Camera-type eye (tissue), 1 donor: ENCODE data around the gene KIF4A. TPM values are rescaled to one million over a fixed set of nuclear protein-coding genes. Genes with fewer than 3 reads are reported as not detected.

Experiments
- total RNA-seq: library from RNA; depleted of rRNA; stranded (reverse); fragments of >200 nt; gene quantifications from one replicate; pipeline ENCODE4 v1.2.3, GENCODE V29; 2014

KIF4A gene, protein sequence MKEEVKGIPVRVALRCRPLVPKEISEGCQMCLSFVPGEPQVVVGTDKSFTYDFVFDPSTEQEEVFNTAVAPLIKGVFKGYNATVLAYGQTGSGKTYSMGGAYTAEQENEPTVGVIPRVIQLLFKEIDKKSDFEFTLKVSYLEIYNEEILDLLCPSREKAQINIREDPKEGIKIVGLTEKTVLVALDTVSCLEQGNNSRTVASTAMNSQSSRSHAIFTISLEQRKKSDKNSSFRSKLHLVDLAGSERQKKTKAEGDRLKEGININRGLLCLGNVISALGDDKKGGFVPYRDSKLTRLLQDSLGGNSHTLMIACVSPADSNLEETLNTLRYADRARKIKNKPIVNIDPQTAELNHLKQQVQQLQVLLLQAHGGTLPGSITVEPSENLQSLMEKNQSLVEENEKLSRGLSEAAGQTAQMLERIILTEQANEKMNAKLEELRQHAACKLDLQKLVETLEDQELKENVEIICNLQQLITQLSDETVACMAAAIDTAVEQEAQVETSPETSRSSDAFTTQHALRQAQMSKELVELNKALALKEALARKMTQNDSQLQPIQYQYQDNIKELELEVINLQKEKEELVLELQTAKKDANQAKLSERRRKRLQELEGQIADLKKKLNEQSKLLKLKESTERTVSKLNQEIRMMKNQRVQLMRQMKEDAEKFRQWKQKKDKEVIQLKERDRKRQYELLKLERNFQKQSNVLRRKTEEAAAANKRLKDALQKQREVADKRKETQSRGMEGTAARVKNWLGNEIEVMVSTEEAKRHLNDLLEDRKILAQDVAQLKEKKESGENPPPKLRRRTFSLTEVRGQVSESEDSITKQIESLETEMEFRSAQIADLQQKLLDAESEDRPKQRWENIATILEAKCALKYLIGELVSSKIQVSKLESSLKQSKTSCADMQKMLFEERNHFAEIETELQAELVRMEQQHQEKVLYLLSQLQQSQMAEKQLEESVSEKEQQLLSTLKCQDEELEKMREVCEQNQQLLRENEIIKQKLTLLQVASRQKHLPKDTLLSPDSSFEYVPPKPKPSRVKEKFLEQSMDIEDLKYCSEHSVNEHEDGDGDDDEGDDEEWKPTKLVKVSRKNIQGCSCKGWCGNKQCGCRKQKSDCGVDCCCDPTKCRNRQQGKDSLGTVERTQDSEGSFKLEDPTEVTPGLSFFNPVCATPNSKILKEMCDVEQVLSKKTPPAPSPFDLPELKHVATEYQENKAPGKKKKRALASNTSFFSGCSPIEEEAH
- 7.6 TPM for total RNA-seq

DNA sequence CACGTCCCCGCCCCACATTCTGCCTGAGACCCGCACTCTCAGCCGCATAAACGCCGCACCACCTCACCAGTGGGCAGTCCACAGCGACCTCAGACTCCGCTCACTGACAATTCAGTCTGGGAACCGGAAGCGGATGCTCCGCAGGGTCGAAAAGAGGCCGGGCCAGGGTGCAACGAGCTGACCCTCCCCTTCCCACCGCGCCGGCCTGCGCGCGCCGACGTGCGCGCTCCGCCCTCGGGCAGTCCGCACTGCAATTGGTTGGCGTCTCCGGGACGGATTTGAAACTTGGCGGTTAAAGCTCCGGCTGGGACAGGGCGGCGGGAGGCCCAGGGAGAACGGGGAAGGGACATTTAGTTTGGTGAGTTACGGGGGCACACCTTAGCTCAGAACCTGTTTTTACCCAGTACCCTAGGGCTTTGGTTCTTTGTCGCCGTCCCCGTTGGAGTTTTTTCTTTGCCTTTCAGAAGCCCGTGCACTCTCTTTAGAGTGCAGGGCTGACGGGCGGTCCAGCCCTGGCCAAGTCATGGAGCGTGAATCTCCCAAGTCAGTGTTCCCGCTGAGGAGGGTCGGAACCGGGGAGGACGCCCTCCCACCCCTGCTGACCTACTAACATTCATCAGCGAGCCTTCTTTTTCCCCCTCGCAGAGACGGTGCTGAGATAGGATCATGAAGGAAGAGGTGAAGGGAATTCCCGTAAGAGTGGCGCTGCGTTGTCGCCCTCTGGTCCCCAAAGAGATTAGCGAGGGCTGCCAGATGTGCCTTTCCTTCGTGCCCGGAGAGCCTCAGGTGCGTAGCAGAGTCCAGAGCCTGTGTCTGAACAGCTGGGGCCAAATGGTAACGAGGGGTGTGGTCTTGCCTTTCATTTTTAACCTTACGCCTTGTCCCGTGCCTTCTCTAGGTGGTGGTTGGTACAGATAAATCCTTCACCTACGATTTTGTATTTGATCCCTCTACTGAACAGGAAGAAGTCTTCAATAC is at the start of gene KIF4A, which contains the start of gene PDZD11:
Gene KIF4A (plus strand): TSS at position 312 of the 978 bp plus-strand sequence. CDS start 355 bp downstream, at position 667.
Gene PDZD11 (minus strand): TSS at position 135 of the 978 bp plus-strand sequence. CDS start 586 bp downstream, outside the sequence.

DNA sequence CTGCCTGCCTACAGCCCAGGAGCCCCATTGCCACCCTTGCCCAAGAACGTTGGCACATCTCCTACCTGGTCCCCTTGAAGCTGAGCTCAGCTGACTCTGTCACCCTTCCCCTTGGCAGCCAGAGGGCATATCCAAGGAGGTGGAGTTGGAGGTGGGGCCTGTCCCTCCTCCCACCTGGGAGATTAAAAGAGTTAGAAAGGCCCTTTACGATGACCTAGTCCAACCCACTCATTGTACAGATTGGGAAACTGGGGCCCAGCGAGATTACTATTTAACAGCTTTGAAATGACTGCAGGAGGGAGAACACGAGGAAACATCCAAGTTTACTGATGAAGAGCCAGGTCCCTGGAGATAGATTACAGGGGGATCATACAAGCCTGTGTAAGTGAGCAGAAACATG is 29.8 kb upstream of the KIF4A start, which contains the start of gene P2RY4:
Gene P2RY4 (minus strand): TSS at position 101 of the 400 bp plus-strand sequence. CDS start 580 bp downstream, outside the sequence.

DNA sequence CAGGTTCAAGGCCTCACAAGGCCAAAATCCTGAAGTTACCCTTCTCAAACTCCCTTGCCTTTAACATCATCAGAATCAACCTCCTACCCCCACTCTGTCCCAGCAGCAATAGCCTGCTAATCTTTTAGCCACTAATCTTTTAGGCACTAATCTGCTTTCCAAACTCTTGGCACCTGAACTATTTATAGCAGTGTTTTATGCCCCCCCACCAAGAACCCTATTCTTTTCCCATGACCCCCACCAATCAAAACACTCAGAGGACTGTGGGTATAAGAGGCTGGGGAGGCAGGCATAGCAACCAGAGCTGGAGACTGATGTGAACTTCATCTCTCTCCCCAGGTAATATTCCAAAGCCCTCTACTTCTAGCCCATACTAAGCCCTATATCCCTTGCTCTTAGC is 21.9 kb upstream of the KIF4A start, which contains the start of gene ARR3:
Gene ARR3 (plus strand): TSS at position 301 of the 400 bp plus-strand sequence. CDS start 1,052 bp downstream, outside the sequence.

DNA sequence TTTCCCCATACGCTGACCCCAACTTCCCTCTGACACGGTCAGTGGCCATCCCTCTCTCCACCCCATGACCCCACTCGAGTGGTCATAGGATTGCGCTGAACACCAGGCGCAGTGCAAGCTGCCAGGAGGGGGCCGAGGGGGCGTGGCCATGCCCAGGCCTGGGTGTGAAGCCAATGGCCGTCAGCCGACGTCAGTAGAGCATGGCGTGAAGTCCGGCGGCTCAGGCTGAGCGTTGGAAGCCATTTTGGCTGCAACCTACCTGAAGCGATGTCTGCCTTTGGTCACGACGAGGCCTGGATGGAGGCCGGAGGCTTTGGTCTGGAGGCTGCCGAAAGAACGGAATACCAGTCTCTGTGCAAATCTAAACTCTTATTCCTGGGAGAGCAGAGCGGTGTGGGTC is 8.0 kb upstream of the KIF4A start, which contains the start of gene RAB41:
Gene RAB41 (plus strand): TSS at position 222 of the 400 bp plus-strand sequence. CDS start 46 bp downstream, at position 268.

DNA sequence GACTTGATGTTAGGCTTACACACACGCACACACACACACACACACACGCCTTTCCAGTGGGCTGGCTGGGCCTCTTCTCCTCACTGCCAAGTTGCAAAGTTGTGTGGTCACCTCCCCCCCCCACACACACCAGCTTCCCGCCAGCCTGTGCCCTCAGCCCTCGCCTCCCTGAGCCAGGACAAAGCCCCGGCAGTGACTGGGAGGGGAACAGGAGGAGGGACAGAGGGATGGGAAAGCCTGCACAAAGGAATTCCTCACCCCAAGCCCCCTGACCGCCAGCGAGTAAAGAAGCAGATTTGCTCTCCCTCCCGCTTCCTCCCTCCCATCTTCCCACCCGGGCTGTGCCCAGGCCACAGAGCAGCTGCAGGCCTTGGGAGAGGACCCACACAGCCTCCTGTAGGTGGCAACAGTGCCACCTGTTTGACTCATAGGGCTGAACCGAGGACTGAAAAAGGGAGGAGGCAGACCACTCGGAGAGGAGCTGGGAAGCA is 133.0 kb downstream of the KIF4A start, which contains the start of gene GDPD2:
Gene GDPD2 (plus strand): TSS at position 464 of the 491 bp plus-strand sequence. CDS start 1,671 bp downstream, outside the sequence.

DNA sequence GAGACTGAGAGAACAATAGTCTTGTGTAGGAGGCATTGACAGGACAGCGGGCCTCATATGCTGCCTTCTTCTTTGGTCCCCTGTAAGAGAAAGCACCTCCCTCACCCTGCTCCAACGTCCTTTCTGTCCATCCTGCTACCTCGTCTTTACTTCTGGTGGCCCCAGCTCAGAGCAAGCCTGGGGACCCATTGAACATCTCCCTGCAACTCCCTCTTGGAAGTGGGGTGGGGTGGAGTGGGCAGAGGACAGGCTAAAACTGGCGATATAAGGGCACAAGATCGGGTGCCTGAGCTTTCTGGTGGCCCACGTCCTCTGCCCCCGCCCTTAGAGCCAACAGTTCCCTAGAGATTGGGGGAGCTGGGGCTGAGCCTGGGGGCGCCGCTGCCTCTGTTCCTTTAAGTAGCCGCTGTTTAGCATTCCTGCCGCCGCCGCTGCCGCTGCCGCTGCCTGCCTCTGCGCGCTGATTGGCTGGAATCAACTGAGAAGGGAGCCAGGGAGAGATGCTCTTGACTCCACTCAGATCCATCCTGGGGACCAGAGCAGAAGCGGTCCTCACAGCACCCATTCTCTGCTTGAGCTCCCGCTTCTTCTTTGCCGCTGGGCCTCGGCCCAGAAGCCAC is 154.5 kb downstream of the KIF4A start, which contains the start of gene DLG3:
Gene DLG3 (plus strand): TSS at position 510 of the 620 bp plus-strand sequence. CDS start 367 bp downstream, outside the sequence.

Other genes with a start within 250 kb of the KIF4A start
- not detected for gene AWAT2, start 240.2 kb upstream of the KIF4A start, total RNA-seq
- gene OTUD6A, start 227.6 kb upstream of the KIF4A start, total RNA-seq: not detected
- gene IGBP1, start 156.7 kb upstream of the KIF4A start, total RNA-seq: 74.4 TPM
- gene DGAT2L6, start 112.6 kb upstream of the KIF4A start, total RNA-seq: not detected
- gene AWAT1, start 55.4 kb upstream of the KIF4A start, total RNA-seq: not detected
- gene P2RY4, start 29.9 kb upstream of the KIF4A start, total RNA-seq: 0.82 TPM
- gene ARR3, start 21.8 kb upstream of the KIF4A start, total RNA-seq: 9.8 TPM
- not detected for gene RAB41, start 7.9 kb upstream of the KIF4A start, total RNA-seq
- gene PDZD11, start 177 bp upstream of the KIF4A start, total RNA-seq: 43.7 TPM
- gene GDPD2, start 133.2 kb downstream of the KIF4A start, total RNA-seq: 7.5 TPM
- 67.5 TPM for gene DLG3, start 154.7 kb downstream of the KIF4A start, total RNA-seq